Parathyroid adenoma (tissue), 2 donors: ENCODE results near the gene NT5DC3.

ENCODE experiments used
- H2AFZ ChIP-seq: fragments of 300-600 bp; sonication (generic); one replicate; pipeline ENCODE4 v1.7.0; 2017; ENCODE audit warnings: antibody characterized with exemption, mild to moderate bottlenecking
- H3K27ac ChIP-seq: fragments of 300-600 bp; sonication (generic); one replicate; pipeline ENCODE4 v1.7.0; 2017
- H3K27me3 ChIP-seq: fragments of 300-600 bp; sonication (generic); one replicate; pipeline ENCODE4 v1.7.0; 2017; ENCODE audit warnings: low read length; ENCODE audit not compliant: control insufficient read depth, insufficient read depth
- H3K36me3 ChIP-seq: fragments of 300-600 bp; sonication (generic); one replicate; pipeline ENCODE4 v1.7.0; 2017; ENCODE audit warnings: low read length; ENCODE audit not compliant: control insufficient read depth, insufficient read depth
- H3K4me1 ChIP-seq: fragments of 300-600 bp; sonication (generic); one replicate; pipeline ENCODE4 v1.7.0; 2017; ENCODE audit warnings: control low read depth
- H3K4me2 ChIP-seq: fragments of 300-600 bp; sonication (generic); one replicate; pipeline ENCODE4 v1.7.0; 2017; ENCODE audit warnings: low read length
- H3K4me3 ChIP-seq: fragments of 300-600 bp; sonication (generic); one replicate; pipeline ENCODE4 v1.7.0; 2017; ENCODE audit warnings: low read depth, low read length
- H3K79me2 ChIP-seq: fragments of 300-600 bp; sonication (generic); one replicate; pipeline ENCODE4 v1.7.0; 2017; ENCODE audit warnings: control low read depth
- H3K9ac ChIP-seq: fragments of 300-600 bp; sonication (generic); one replicate; pipeline ENCODE4 v1.7.0; 2017; ENCODE audit warnings: mild to moderate bottlenecking
- H3K9me3 ChIP-seq: fragments of 300-600 bp; sonication (generic); one replicate; pipeline ENCODE4 v1.7.0; 2017; ENCODE audit warnings: low read length; ENCODE audit not compliant: control insufficient read depth
- CTCF ChIP-seq: fragments of 300-600 bp; sonication (generic); IDR thresholded peaks from one replicate; pipeline ENCODE4 v1.7.0; 2017; ENCODE audit warnings: antibody characterized with exemption, mild to moderate bottlenecking
- donor health status: primary hyperparathyroidism.

The NT5DC3 gene

GRCh38 chr12:103820361-103820760 is 20.7 kb downstream of the NT5DC3 start:
- no peaks in the 10 kb centered on the region for H3K36me3 ChIP-seq
- H3K79me2 ChIP-seq, result peaks cover 3% of the 10 kb centered on the region
- no peak overlapping the region for H3K9ac ChIP-seq
- no peaks in the 10 kb centered on the region for H3K9me3 ChIP-seq
- H3K4me1 ChIP-seq, result peaks cover 3% of the 10 kb centered on the region
- no peak overlapping the region for H2AFZ ChIP-seq
- H3K27ac ChIP-seq, result no peak overlapping the region
- no peaks in the 10 kb centered on the region for H3K27me3 ChIP-seq
- H3K4me2 ChIP-seq, result no peak overlapping the region
- H3K4me3 ChIP-seq, result no peak overlapping the region
- no peak for TF ChIP-seq CTCF

- Histone ChIP-seq H2AFZ (no peak overlapping the region), H3K4me1 (peaks cover 3% of the 10 kb centered on the region), H3K36me3 (no peaks in the 10 kb centered on the region), H3K9ac (no peak overlapping the region), H3K4me3 (no peak overlapping the region), H3K27me3 (no peaks in the 10 kb centered on the region), H3K27ac (no peak overlapping the region), H3K4me2 (no peak overlapping the region), H3K9me3 (no peaks in the 10 kb centered on the region), H3K79me2 (peaks cover 3% of the 10 kb centered on the region)
- no peak for TF ChIP-seq CTCF
Measured at GRCh38 chr12:103819892-103820291, 21.1 kb downstream of the NT5DC3 start.

- Histone ChIP-seq H3K9me3 (no peaks in the 10 kb centered on the region), H3K9ac (no peak overlapping the region), H3K4me2 (no peak overlapping the region), H3K27ac (no peak overlapping the region), H3K27me3 (no peaks in the 10 kb centered on the region), H3K36me3 (no peaks in the 10 kb centered on the region), H3K4me3 (no peak overlapping the region), H3K4me1 (peaks cover 7% of the 10 kb centered on the region), H3K79me2 (peaks cover 3% of the 10 kb centered on the region), H2AFZ (no peak overlapping the region)
- no peak for TF ChIP-seq CTCF
Measured at GRCh38 chr12:103819312-103819711, 21.7 kb downstream of the NT5DC3 start.

GRCh38 chr12:103817791-103818190 is 23.2 kb downstream of the NT5DC3 start:
- no peaks in the 10 kb centered on the region for H3K27me3 ChIP-seq
- H3K27ac ChIP-seq, result no peak overlapping the region
- no peaks in the 10 kb centered on the region for H3K36me3 ChIP-seq
- H3K79me2 ChIP-seq, result peaks cover 3% of the 10 kb centered on the region
- H3K4me1 ChIP-seq, result peaks cover 10% of the 10 kb centered on the region
- no peaks in the 10 kb centered on the region for H3K9me3 ChIP-seq
- H3K4me2 ChIP-seq, result no peak overlapping the region
- TF ChIP-seq CTCF, result no peak
- H2AFZ ChIP-seq, result no peak overlapping the region
- H3K4me3 ChIP-seq, result no peak overlapping the region
- H3K9ac ChIP-seq, result no peak overlapping the region

- Histone ChIP-seq H3K27me3 (no peaks in the 10 kb centered on the region), H2AFZ (no peak overlapping the region), H3K9ac (no peak overlapping the region), H3K4me3 (no peak overlapping the region), H3K36me3 (no peaks in the 10 kb centered on the region), H3K4me1 (peaks cover 10% of the 10 kb centered on the region), H3K4me2 (no peak overlapping the region), H3K79me2 (peaks cover 3% of the 10 kb centered on the region), H3K9me3 (no peaks in the 10 kb centered on the region), H3K27ac (no peak overlapping the region)
- TF ChIP-seq CTCF, result no peak
Measured at GRCh38 chr12:103816663-103817062, 24.4 kb downstream of the NT5DC3 start.
